C4-2B (cell line): ENCODE results near the gene SLC39A9.

ENCODE experiments used
- CTCF ChIP-seq: fragments of 450-650 bp; conservative IDR thresholded peaks from 2 replicates; pipeline ENCODE4 v1.5.1; 2017; ENCODE audit warnings: mild to moderate bottlenecking
- ZFX ChIP-seq: fragments of 450-650 bp; IDR thresholded peaks from 2 replicates; pipeline ENCODE4 v1.6.1; 2017

- TF ChIP-seq CTCF (no peak), ZFX (no peak)
Observed at GRCh38 chr14:69499436-69499835, 100.9 kb downstream of the SLC39A9 start.
